ENCODE measurements around the gene MAP3K13.

DNA sequence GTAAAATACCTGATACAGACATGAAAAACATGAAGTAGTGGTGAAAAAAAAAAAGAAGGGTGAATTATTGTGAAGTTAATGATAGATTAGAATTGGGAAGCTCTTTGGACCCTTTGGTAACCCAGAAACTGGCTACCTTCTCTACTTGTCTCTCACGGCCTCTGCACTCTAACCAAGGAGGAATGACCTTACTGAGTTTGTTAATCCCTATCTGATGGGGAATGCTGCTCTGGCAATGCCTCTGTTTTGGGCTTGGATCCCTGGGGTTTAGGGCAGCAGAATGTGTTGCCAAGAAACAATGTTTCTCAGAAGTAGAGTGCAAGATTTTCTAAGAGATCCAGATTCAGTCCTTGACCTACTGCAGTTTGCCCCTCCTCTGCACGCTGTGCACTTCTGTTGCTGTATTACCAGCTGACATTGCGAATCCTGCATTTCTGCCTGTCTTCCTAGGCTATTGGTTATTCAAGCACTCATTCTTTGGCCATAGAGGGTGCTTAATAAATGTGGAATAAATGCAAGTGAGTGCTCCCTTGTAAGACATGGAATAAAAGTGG is 49.2 kb upstream of the MAP3K13 start:
- TF ChIP-seq, protein P1, sequence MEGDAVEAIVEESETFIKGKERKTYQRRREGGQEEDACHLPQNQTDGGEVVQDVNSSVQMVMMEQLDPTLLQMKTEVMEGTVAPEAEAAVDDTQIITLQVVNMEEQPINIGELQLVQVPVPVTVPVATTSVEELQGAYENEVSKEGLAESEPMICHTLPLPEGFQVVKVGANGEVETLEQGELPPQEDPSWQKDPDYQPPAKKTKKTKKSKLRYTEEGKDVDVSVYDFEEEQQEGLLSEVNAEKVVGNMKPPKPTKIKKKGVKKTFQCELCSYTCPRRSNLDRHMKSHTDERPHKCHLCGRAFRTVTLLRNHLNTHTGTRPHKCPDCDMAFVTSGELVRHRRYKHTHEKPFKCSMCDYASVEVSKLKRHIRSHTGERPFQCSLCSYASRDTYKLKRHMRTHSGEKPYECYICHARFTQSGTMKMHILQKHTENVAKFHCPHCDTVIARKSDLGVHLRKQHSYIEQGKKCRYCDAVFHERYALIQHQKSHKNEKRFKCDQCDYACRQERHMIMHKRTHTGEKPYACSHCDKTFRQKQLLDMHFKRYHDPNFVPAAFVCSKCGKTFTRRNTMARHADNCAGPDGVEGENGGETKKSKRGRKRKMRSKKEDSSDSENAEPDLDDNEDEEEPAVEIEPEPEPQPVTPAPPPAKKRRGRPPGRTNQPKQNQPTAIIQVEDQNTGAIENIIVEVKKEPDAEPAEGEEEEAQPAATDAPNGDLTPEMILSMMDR (IDR thresholded peaks at IDR 0.05 in 8 of 11, conservative IDR thresholded peaks at IDR 0.05 in 3 of 11) = no peak
- no peak for TF ChIP-seq POLR2A (IDR thresholded peaks at IDR 0.05)
